Measurements from ENCODE around the gene CHAC1.

The CHAC1 gene

GRCh38 chr15:40988156-40988555, 34.9 kb downstream of the CHAC1 start:
- peaks cover 19% of the 10 kb centered on the region for H3K36me3 ChIP-seq (ENCODE audit: insufficient read depth, low read length)
- no peak overlapping the region for H3K9ac ChIP-seq (ENCODE audit: low read depth, low read length)
- H3K4me1 ChIP-seq (ENCODE audit: insufficient read depth, low read length) = no peaks in the 10 kb centered on the region
- H3K9me3 ChIP-seq (ENCODE audit: control insufficient read depth, insufficient read depth, low read length) = no peaks in the 10 kb centered on the region

- Histone ChIP-seq H3K4me1 (ENCODE audit: insufficient read depth, low read length) (no peaks in the 10 kb centered on the region), H3K9me3 (ENCODE audit: control insufficient read depth, insufficient read depth, low read length) (no peaks in the 10 kb centered on the region), H3K9ac (ENCODE audit: low read depth, low read length) (no peak overlapping the region), H3K36me3 (ENCODE audit: insufficient read depth, low read length) (peaks cover 17% of the 10 kb centered on the region)
These were observed 36.8 kb downstream of the CHAC1 start for GRCh38 chr15:40990080-40990479.

- H3K36me3 ChIP-seq (ENCODE audit: insufficient read depth, low read length) = peaks cover 13% of the 10 kb centered on the region
- H3K4me1 ChIP-seq (ENCODE audit: insufficient read depth, low read length) = no peaks in the 10 kb centered on the region
- H3K9me3 ChIP-seq (ENCODE audit: control insufficient read depth, insufficient read depth, low read length) = no peaks in the 10 kb centered on the region
- no peak overlapping the region for H3K9ac ChIP-seq (ENCODE audit: low read depth, low read length)
These were observed 37.5 kb downstream of the CHAC1 start for GRCh38 chr15:40990789-40991188.

- Histone ChIP-seq H3K4me1 (ENCODE audit: insufficient read depth, low read length) (no peaks in the 10 kb centered on the region), H3K9ac (ENCODE audit: low read depth, low read length) (no peak overlapping the region), H3K9me3 (ENCODE audit: control insufficient read depth, insufficient read depth, low read length) (no peaks in the 10 kb centered on the region), H3K36me3 (ENCODE audit: insufficient read depth, low read length) (peaks cover 10% of the 10 kb centered on the region)
These were observed 38.1 kb downstream of the CHAC1 start for GRCh38 chr15:40991355-40991754.

GRCh38 chr15:40992241-40992741, 39.0 kb downstream of the CHAC1 start:
- H3K9me3 ChIP-seq (ENCODE audit: control insufficient read depth, insufficient read depth, low read length) = no peaks in the 10 kb centered on the region
- H3K36me3 ChIP-seq (ENCODE audit: insufficient read depth, low read length) = peaks cover 8% of the 10 kb centered on the region
- H3K4me1 ChIP-seq (ENCODE audit: insufficient read depth, low read length) = no peaks in the 10 kb centered on the region
- H3K9ac ChIP-seq (ENCODE audit: low read depth, low read length) = no peak overlapping the region

- no peaks in the 10 kb centered on the region for H3K4me1 ChIP-seq (ENCODE audit: insufficient read depth, low read length)
- H3K9me3 ChIP-seq (ENCODE audit: control insufficient read depth, insufficient read depth, low read length) = no peaks in the 10 kb centered on the region
- H3K36me3 ChIP-seq (ENCODE audit: insufficient read depth, low read length) = peaks cover 4% of the 10 kb centered on the region
- H3K9ac ChIP-seq (ENCODE audit: low read depth, low read length) = no peak overlapping the region
These were observed 39.6 kb downstream of the CHAC1 start for GRCh38 chr15:40992825-40993224.

- H3K36me3 ChIP-seq (ENCODE audit: insufficient read depth, low read length) = peaks cover 3% of the 10 kb centered on the region
- no peak overlapping the region for H3K9ac ChIP-seq (ENCODE audit: low read depth, low read length)
- H3K9me3 ChIP-seq (ENCODE audit: control insufficient read depth, insufficient read depth, low read length) = no peaks in the 10 kb centered on the region
- no peaks in the 10 kb centered on the region for H3K4me1 ChIP-seq (ENCODE audit: insufficient read depth, low read length)
These were observed 42.4 kb downstream of the CHAC1 start for GRCh38 chr15:40995656-40996055.

GRCh38 chr15:40999190-40999589, 45.9 kb downstream of the CHAC1 start:
- Histone ChIP-seq H3K36me3 (ENCODE audit: insufficient read depth, low read length) (peaks cover 3% of the 10 kb centered on the region; the same call in 1 of the 2 replicates), H3K9ac (ENCODE audit: low read depth, low read length) (no peak overlapping the region)

GRCh38 chr15:41001524-41002214, 48.4 kb downstream of the CHAC1 start:
- H3K4me1 ChIP-seq (ENCODE audit: insufficient read depth, low read length) = no peaks in the 10 kb centered on the region
- H3K9ac ChIP-seq (ENCODE audit: low read depth, low read length) = no peak overlapping the region
- H3K9me3 ChIP-seq (ENCODE audit: control insufficient read depth, insufficient read depth, low read length) = no peaks in the 10 kb centered on the region
- peaks cover 3% of the 10 kb centered on the region; the same call in 1 of the 2 replicates for H3K36me3 ChIP-seq (ENCODE audit: insufficient read depth, low read length)

More at GRCh38 chr15:40999190-40999589, 45.9 kb downstream of the CHAC1 start:
- Histone ChIP-seq H3K9me3 (ENCODE audit: control insufficient read depth, insufficient read depth, low read length) (no peaks in the 10 kb centered on the region), H3K4me1 (ENCODE audit: insufficient read depth, low read length) (no peaks in the 10 kb centered on the region)

- H3K4me1 ChIP-seq (ENCODE audit: insufficient read depth, low read length) = no peaks in the 10 kb centered on the region
- no peaks in the 10 kb centered on the region for H3K9me3 ChIP-seq (ENCODE audit: control insufficient read depth, insufficient read depth, low read length)
- no peak overlapping the region for H3K9ac ChIP-seq (ENCODE audit: low read depth, low read length)
- no peaks in the 10 kb centered on the region for H3K36me3 ChIP-seq (ENCODE audit: insufficient read depth, low read length)
These were observed 51.2 kb downstream of the CHAC1 start for GRCh38 chr15:41004490-41004889.
